ENCODE results near the gene HIBCH. TPM values are rescaled to one million over a fixed set of nuclear protein-coding genes. Genes with fewer than 3 reads are reported as not detected.
"Not testable (repeated sequence)": the region's sequence is repeated elsewhere in the genome, so short reads cannot be mapped to it uniquely, and the experiment has no call there.

Gene HIBCH
- total and polyA plus RNA-seq, 7 donors = 17.3 to 39.0 (median 22.3) TPM

DNA sequence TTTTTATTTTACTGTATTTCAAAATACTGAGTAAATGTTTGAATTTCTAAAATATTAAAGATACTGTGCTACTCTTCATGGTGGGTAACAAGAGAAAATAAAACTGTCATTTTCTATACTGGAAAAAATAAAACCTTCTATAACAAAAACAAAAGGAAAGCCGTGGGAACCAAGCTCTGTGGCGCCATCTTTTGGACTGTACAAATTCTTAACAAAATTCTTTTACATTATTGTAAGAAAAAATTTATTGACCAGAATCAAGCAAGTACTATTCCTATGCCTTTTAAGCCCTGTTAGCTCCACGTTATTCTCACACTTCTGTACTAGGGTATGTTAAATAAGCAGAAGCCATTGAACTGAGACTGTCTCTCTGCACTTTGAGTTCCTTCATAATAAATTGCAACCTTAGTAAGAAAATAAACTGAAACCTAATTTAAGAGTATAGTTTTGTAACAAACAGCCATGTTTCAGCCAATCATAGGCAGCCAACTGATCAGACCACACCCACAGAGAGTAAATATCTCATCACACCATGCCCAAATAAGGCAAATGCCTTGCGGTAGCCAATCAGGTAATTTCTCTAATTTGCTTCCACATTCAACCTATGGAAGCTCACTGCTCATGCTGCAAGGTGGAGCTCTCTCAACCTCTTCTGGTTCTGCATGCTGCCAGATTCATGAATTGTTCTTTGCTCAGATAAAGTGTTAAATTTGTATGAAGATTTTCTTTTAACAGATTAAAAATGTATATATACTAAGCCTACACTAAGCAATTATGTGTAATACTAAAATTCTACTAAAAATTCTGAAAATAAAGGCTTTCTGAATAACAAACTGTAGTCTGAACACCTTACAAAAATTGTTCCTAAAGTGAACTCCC is 42.2 kb downstream of the HIBCH start:
- peaks cover 17% of the 10 kb centered on the region for H3K4me1 ChIP-seq
- ATAC-seq (no peak), DNase-seq (no peak)
- H3K27me3 ChIP-seq (ENCODE audit: insufficient read depth in 3 of 3, low read length in 2 of 3) = no peaks in the 10 kb centered on the region
- H3K4me3 ChIP-seq = no peak overlapping the region
- H3K27ac ChIP-seq = no peak overlapping the region
- no peaks in the 10 kb centered on the region for H3K9me3 ChIP-seq
- 60 to 67% (median 63%) methylated on average over 4 of the region's 4 CpGs for WGBS, 3 donors
- peaks cover 5 to 9% of the 10 kb centered on the region in 2 donors for H3K36me3 ChIP-seq (ENCODE audit: insufficient read depth in 1 of 2, low read depth in 1 of 2)
- intact Hi-C loops (cut with DNase I) = loop anchor here (5.0 to 10.0 kb wide), 2 partner anchors 190 to 193 kb away; no protein-coding TSS in a partner anchor
- TF ChIP-seq CTCF (IDR thresholded peaks at IDR 0.05) = peak; percentile 44

GRCh38 chr2:190272457-190272842 is 47.2 kb downstream of the HIBCH start:
- H3K4me3 ChIP-seq = no peak overlapping the region
- H3K36me3 ChIP-seq (ENCODE audit: insufficient read depth in 1 of 2, low read depth in 1 of 2) = no peaks in the 10 kb centered on the region
- no peak for TF ChIP-seq CTCF (IDR thresholded peaks at IDR 0.05)
- H3K9me3 ChIP-seq = no peaks in the 10 kb centered on the region
- DNase-seq = no peak
- ATAC-seq = no peak
- 50 to 93% (median 85%) methylated on average over 2 of the region's 2 CpGs for WGBS, 3 donors
- no peaks in the 10 kb centered on the region for H3K27me3 ChIP-seq (ENCODE audit: insufficient read depth in 3 of 3, low read length in 2 of 3)
- H3K4me1 ChIP-seq = no peaks in the 10 kb centered on the region
- H3K27ac ChIP-seq = no peak overlapping the region
- intact Hi-C loops (cut with DNase I) = loop anchor here in 1 of 2 donors (10.0 kb wide), 1 partner anchor 188 kb away; no protein-coding TSS in a partner anchor

- H3K27me3 ChIP-seq (ENCODE audit: insufficient read depth in 3 of 3, low read length in 2 of 3) = no peaks in the 10 kb centered on the region
- no peak overlapping the region for H3K4me3 ChIP-seq
- WGBS, 3 donors = 77 to 85% (median 84%) methylated on average over 7 of the region's 7 CpGs
- H3K9me3 ChIP-seq = no peaks in the 10 kb centered on the region
- no peak overlapping the region for H3K27ac ChIP-seq
- DNase-seq = no peak
- no peak for ATAC-seq
- TF ChIP-seq CTCF (IDR thresholded peaks at IDR 0.05) = no peak
- no peaks in the 10 kb centered on the region for H3K36me3 ChIP-seq (ENCODE audit: insufficient read depth in 1 of 2, low read depth in 1 of 2)
- intact Hi-C loops (cut with DNase I) = loop anchor here in 1 of 2 donors (10.0 kb wide), 1 partner anchor 187 kb away; no protein-coding TSS in a partner anchor
- H3K4me1 ChIP-seq = no peaks in the 10 kb centered on the region
These were observed 47.7 kb downstream of the HIBCH start for GRCh38 chr2:190271783-190272456.

DNA sequence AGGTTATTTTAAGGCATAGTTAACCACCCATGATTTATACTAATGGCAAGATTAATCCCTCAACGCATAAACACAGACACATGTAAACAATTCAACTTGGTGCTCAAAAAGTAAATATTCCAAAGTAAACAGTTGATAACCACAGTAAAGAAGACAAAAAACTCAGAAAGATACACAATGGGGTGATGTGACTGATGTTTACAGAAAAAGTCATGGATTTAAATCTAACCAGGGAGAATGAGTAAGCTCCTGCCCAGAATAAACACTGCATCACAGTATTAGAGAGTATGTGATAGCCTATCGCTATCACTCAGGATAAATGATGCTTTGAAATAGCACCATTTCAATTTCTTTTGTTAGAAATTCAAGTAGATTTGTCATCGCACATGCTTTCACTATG is 49.3 kb downstream of the HIBCH start:
- no peaks in the 10 kb centered on the region for H3K27me3 ChIP-seq (ENCODE audit: insufficient read depth in 3 of 3, low read length in 2 of 3)
- intact Hi-C loops (cut with DNase I) = loop anchor here in 1 of 2 donors (10.0 kb wide), 1 partner anchor 185 kb away; no protein-coding TSS in a partner anchor
- 96 to 100% (median 96%) methylated on average over 3 of the region's 3 CpGs for WGBS, 3 donors
- ATAC-seq = no peak
- no peaks in the 10 kb centered on the region for H3K4me1 ChIP-seq
- H3K9me3 ChIP-seq = no peaks in the 10 kb centered on the region
- DNase-seq = no peak
- H3K27ac ChIP-seq = no peak overlapping the region
- TF ChIP-seq CTCF (IDR thresholded peaks at IDR 0.05) = no peak
- no peaks in the 10 kb centered on the region for H3K36me3 ChIP-seq (ENCODE audit: insufficient read depth in 1 of 2, low read depth in 1 of 2)
- no peak overlapping the region for H3K4me3 ChIP-seq

GRCh38 chr2:190269699-190270098 is 49.9 kb downstream of the HIBCH start:
- H3K4me3 ChIP-seq; H3K36me3 ChIP-seq (ENCODE audit: insufficient read depth in 1 of 2, low read depth in 1 of 2); H3K27ac ChIP-seq; ATAC-seq; H3K27me3 ChIP-seq (ENCODE audit: insufficient read depth in 3 of 3, low read length in 2 of 3); H3K4me1 ChIP-seq; H3K9me3 ChIP-seq; DNase-seq: not testable (repeated sequence)
- intact Hi-C loops (cut with DNase I) = loop anchor here in 1 of 2 donors (10.0 kb wide), 1 partner anchor 185 kb away; no protein-coding TSS in a partner anchor
- 98 to 100% (median 98%) methylated on average over 3 of the region's 3 CpGs for WGBS, 3 donors
